SU-DHL-6 (cell line): ENCODE results near the gene FMNL1.

ENCODE experiments used
- CTCF ChIP-seq: fragments of 200-600 bp; sonication (generic); IDR thresholded peaks from one replicate; pipeline ENCODE4 v1.5.1; 2017; ENCODE audit warnings: antibody characterized with exemption, mild to moderate bottlenecking, low read length, moderate library complexity; ENCODE audit not compliant: insufficient read depth, poor library complexity, severe bottlenecking
- EZH2phosphoT487 ChIP-seq: fragments of 200-600 bp; sonication (generic), shearing (Covaris generic); conservative IDR thresholded peaks from 2 replicates; pipeline ENCODE4 v1.6.1; 2018; ENCODE audit warnings: mild to moderate bottlenecking, antibody characterized with exemption, low read length, moderate library complexity, mixed read lengths

GRCh38 chr17:45222014-45222288 is 266 bp downstream of the FMNL1 start:
- no peak for TF ChIP-seq CTCF
- no peak for TF ChIP-seq EZH2phosphoT487
